Glutamatergic neuron (in vitro differentiated cells): ENCODE data around the gene ZBTB40. TPM values are rescaled to one million over a fixed set of nuclear protein-coding genes. Genes with fewer than 3 reads are reported as not detected.

Source experiments
- DNase-seq: peaks from one replicate; pipeline ENCODE4 v3.0.0; 2022
- H3K27ac Mint-ChIP-seq: one replicate; pipeline ENCODE4 v1.8.0; 2020; ENCODE audit warnings: mild to moderate bottlenecking, mixed read lengths, inconsistent platforms; ENCODE audit not compliant: unreplicated experiment
- H3K27me3 Mint-ChIP-seq: one replicate; pipeline ENCODE4 v1.8.0; 2020; ENCODE audit warnings: mild to moderate bottlenecking, moderate library complexity, mixed read lengths, inconsistent platforms; ENCODE audit not compliant: unreplicated experiment
- H3K36me3 Mint-ChIP-seq: one replicate; pipeline ENCODE4 v1.8.0; 2020; ENCODE audit warnings: mild to moderate bottlenecking, mixed read lengths, inconsistent platforms; ENCODE audit not compliant: unreplicated experiment
- H3K4me1 Mint-ChIP-seq: one replicate; pipeline ENCODE4 v1.8.0; 2020; ENCODE audit warnings: mild to moderate bottlenecking, low read depth, mixed read lengths, inconsistent platforms; ENCODE audit not compliant: unreplicated experiment
- H3K4me3 Mint-ChIP-seq: one replicate; pipeline ENCODE4 v1.8.0; 2020; ENCODE audit warnings: mild to moderate bottlenecking, mixed read lengths, inconsistent platforms; ENCODE audit not compliant: unreplicated experiment
- H3K9me3 Mint-ChIP-seq: one replicate; pipeline ENCODE4 v1.8.0; 2020; ENCODE audit warnings: mild to moderate bottlenecking, moderate library complexity, mixed read lengths, inconsistent platforms; ENCODE audit not compliant: unreplicated experiment
- total RNA-seq: library from RNA; stranded (reverse); fragmentation: NEBNext Ultra II Directional; extraction: Animal tissue kit (Norgen Biotek cat#: 25700); gene quantifications from one replicate; pipeline ENCODE4 v1.2.1, GENCODE V29; 2021; ENCODE audit not compliant: unreplicated experiment
- TF ChIP-seq, protein P1 (sequence below): fragments of 200-600 bp; sonication (generic); IDR thresholded peaks from one replicate; pipeline ENCODE4 v1.5.0; 2021; ENCODE audit not compliant: partially characterized antibody, unreplicated experiment

ZBTB40 gene
- total RNA-seq, 1 donor from 2014 or later: 25.7 TPM

DNA sequence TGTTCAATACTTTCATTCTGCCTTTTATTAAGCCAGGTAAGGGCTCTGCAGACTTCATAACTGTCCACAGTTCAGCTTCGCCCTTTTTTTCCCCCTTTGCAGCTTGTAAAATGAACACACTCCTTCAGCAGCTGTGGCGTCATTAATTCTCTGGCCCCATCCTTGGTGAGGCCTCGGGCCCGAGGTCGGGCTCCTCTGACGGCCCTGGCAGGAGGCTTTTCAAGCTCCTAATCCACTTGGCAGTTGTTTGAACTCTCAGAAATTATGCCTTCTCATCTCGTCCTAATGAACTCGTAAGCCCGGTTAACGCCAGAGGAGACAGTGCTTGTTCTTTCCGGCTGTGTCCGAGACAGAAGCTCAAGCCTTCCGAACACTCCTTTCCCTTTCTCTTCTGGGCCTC lies 93.5 kb downstream of the ZBTB40 start:
- Mint-ChIP-seq H3K27me3 (peaks cover 19% of the 10 kb centered on the region), H3K4me1 (peaks cover 4% of the 10 kb centered on the region), H3K36me3 (peaks cover 5% of the 10 kb centered on the region), H3K27ac (no peak overlapping the region), H3K4me3 (no peak overlapping the region), H3K9me3 (peaks cover 7% of the 10 kb centered on the region)
- TF ChIP-seq, protein P1, sequence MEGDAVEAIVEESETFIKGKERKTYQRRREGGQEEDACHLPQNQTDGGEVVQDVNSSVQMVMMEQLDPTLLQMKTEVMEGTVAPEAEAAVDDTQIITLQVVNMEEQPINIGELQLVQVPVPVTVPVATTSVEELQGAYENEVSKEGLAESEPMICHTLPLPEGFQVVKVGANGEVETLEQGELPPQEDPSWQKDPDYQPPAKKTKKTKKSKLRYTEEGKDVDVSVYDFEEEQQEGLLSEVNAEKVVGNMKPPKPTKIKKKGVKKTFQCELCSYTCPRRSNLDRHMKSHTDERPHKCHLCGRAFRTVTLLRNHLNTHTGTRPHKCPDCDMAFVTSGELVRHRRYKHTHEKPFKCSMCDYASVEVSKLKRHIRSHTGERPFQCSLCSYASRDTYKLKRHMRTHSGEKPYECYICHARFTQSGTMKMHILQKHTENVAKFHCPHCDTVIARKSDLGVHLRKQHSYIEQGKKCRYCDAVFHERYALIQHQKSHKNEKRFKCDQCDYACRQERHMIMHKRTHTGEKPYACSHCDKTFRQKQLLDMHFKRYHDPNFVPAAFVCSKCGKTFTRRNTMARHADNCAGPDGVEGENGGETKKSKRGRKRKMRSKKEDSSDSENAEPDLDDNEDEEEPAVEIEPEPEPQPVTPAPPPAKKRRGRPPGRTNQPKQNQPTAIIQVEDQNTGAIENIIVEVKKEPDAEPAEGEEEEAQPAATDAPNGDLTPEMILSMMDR: no peak
- DNase-seq: no peak

DNA sequence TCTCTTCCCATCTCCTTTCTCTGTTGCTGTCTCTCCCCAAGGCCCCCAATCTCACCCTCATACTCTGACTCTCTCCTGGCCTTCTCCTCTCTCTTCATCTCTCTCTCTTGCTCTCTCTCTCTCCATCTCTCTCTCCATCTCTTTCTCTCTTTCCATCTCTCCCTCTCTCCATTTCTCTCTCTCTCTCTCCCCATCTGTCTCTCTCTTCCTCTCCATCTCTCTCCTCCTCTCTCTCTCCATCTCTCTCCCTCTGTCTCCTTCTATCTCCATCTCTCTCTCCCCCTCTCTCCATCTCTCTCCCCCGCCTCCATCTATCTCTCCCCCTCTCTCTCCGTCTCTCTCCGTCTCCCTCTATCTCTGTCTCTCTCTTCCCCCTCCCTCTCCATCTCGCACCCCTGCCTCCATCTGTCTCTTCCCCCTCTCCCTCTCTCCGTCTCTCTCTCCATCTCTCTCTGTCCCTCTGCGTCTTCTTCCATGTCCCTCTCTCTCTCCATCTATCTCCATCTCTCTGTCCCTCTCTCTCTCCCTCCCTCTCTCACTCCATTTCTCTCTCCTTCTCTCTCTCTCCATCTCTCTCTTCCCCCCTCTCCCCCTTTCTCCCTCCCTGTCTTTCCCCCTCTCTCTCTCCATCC lies 95.7 kb downstream of the ZBTB40 start:
- Mint-ChIP-seq H3K27ac (peak overlapping the region; percentile 12), H3K9me3 (peaks cover 4% of the 10 kb centered on the region), H3K27me3 (peaks cover 15% of the 10 kb centered on the region), H3K36me3 (peaks cover 5% of the 10 kb centered on the region), H3K4me1 (peaks cover 4% of the 10 kb centered on the region), H3K4me3 (no peak overlapping the region)
- DNase-seq: no peak
- TF ChIP-seq, protein P1: no peak

DNA sequence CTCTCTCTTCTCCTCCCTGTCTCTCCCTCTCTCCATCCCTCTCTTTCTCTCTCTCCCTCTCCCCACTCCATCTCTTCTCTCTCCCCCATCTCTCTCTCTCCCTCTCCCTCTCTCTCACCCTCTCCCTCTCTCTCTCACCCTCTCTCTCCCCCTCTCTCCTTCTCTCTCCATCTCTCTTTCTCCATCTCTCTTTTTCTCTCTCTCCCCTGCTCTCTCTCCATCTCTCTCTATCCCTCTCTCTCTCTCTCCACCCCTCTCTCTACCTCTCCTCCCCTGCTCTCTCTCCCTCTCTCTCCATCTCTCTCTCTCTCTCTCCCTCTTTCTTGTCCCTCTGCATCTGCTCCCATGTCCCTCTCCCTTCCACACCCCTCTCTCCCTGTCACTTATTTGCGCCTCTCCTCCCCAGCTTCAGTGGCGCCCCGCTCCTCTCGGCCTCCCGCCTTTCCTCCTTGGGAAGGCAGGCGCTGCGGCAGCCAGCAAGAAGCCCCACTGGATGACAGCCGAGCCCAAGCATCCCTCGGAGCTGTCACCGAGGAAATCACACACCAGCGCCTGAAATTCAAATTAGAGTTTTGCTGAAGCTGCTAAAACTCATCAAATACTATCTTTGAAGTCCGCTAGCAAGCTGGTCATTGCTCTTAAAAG lies 96.3 kb downstream of the ZBTB40 start:
- no peak overlapping the region for H3K27ac Mint-ChIP-seq
- DNase-seq: no peak
- TF ChIP-seq, protein P1: no peak
- H3K9me3 Mint-ChIP-seq: peaks cover 4% of the 10 kb centered on the region
- peaks cover 20% of the 10 kb centered on the region for H3K27me3 Mint-ChIP-seq
- peaks cover 9% of the 10 kb centered on the region for H3K4me1 Mint-ChIP-seq
- H3K36me3 Mint-ChIP-seq: peaks cover 5% of the 10 kb centered on the region
- H3K4me3 Mint-ChIP-seq: no peak overlapping the region

DNA sequence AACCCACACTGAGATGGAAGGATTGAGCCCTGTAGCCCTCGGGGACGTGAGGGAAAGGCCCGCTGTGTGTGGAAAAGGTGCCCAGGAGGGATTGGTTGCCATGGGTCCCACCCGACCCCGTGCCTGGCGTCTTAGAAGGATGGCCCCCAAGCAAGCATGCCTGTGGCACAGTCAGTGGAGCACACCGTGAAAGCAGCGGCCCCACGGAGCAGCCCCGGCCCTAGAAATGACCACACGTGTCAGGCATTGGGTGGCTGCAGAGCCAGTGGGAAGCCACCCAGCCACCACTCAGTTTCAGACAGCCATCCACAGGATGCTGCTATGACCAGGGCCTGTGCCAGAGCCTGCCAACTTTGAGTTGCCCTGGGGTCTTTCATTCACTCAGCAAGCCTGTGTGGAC lies 98.4 kb downstream of the ZBTB40 start:
- H3K27ac Mint-ChIP-seq: no peak overlapping the region
- peaks cover 9% of the 10 kb centered on the region for H3K4me1 Mint-ChIP-seq
- no peak overlapping the region for H3K4me3 Mint-ChIP-seq
- DNase-seq: no peak
- peaks cover 22% of the 10 kb centered on the region for H3K27me3 Mint-ChIP-seq
- H3K9me3 Mint-ChIP-seq: peaks cover 4% of the 10 kb centered on the region
- TF ChIP-seq, protein P1: no peak
- H3K36me3 Mint-ChIP-seq: peaks cover 5% of the 10 kb centered on the region

DNA sequence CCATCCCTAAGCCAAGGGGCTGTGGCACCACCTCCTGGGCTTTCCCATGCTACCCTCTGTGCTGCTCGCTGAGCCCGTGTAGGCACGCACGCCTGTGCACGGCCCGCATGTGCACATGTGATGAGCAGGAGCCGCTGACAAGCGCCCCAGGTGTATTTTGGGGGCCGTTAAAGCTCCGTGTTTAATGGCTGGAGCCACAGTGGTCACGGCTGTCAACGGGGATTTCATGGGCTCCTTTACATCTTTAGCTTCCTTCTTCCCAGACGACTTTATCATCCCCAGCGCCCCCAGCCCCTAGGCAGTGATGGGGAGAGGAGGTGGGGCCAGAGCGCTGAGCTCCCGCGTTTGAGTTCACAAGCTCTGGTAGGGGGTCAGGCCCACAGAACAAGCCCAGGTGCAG lies 99.9 kb downstream of the ZBTB40 start:
- DNase-seq: no peak
- H3K9me3 Mint-ChIP-seq: peaks cover 4% of the 10 kb centered on the region
- no peak overlapping the region for H3K4me3 Mint-ChIP-seq
- TF ChIP-seq, protein P1: no peak
- no peak overlapping the region for H3K27ac Mint-ChIP-seq
- peaks cover 13% of the 10 kb centered on the region for H3K4me1 Mint-ChIP-seq
- peaks cover 21% of the 10 kb centered on the region for H3K27me3 Mint-ChIP-seq
- H3K36me3 Mint-ChIP-seq: peaks cover 5% of the 10 kb centered on the region
